Gastrocnemius medialis (tissue), 4 donors: ENCODE results near the gene NTSR2. TPM values are rescaled to one million over a fixed set of nuclear protein-coding genes. Genes with fewer than 3 reads are reported as not detected.

ENCODE experiments used
- ATAC-seq, 2 donors: fragments of 150-250 bp; one replicate each; pipeline ENCODE4 v1.9.1; 2016
- DNase-seq, 2 donors: peaks; one replicate each; pipeline ENCODE4 v3.0.0-alpha.2; 2019
- H3K27ac ChIP-seq, 4 donors: fragments of 200-600 bp; sonication (generic); 1 replicate in 1 of 4; 2 replicates in 3 of 4; pipeline ENCODE4 v1.5.1; 2016 to 2018; ENCODE audit warnings: mild to moderate bottlenecking in 2 of 4, moderate library complexity in 1 of 4
- H3K27me3 ChIP-seq, 3 donors: fragments of 200-600 bp; sonication (generic) in 2 of 3; 1 replicate in 1 of 3; 2 replicates in 2 of 3; pipeline versions ENCODE4 v1.5.1 to v1.6.0; 2016 to 2019; ENCODE audit warnings: mild to moderate bottlenecking in 1 of 3, moderate library complexity in 1 of 3
- H3K36me3 ChIP-seq, 2 donors: fragments of 200-600 bp; sonication (generic) in 1 of 2; one replicate each; pipeline ENCODE4 v1.5.1; 2017 to 2018
- H3K4me1 ChIP-seq, 2 donors: fragments of 200-600 bp; sonication (generic) in 1 of 2; one replicate each; pipeline ENCODE4 v1.5.1; 2016 to 2017; ENCODE audit warnings: mild to moderate bottlenecking in 2 of 2
- H3K4me3 ChIP-seq, 4 donors: fragments of 200-600 bp; sonication (generic) in 3 of 4; 1 replicate in 1 of 4; 2 replicates in 3 of 4; pipeline ENCODE4 v1.5.1; 2016 to 2019; ENCODE audit warnings: mild to moderate bottlenecking in 2 of 4
- H3K9me3 ChIP-seq, 3 donors: fragments of 200-600 bp; sonication (generic) in 2 of 3; 1 replicate in 1 of 3; 2 replicates in 2 of 3; pipeline ENCODE4 v1.5.1; 2016 to 2019
- CTCF ChIP-seq, 5 experiments: fragments of 450-650 bp in 3 of 5; fragments of 200-600 bp in 2 of 5; sonication (generic) in 2 of 5; IDR thresholded peaks in 4 of 5; conservative IDR thresholded peaks in 1 of 5; 1 replicate in 4 of 5; 2 replicates in 1 of 5; pipeline ENCODE4 v1.5.1; 2016 to 2019; ENCODE audit warnings: antibody characterized with exemption in 5 of 5, mild to moderate bottlenecking in 3 of 5, moderate library complexity in 3 of 5
- POLR2A ChIP-seq, 2 donors: fragments of 450-650 bp; IDR thresholded peaks; one replicate each; pipeline ENCODE4 v1.6.1; 2017; ENCODE audit warnings: antibody characterized with exemption in 2 of 2, mild to moderate bottlenecking in 2 of 2, moderate library complexity in 2 of 2
- in situ Hi-C, 4 donors: fragments of 200-750 bp; cut with MboI; loops; one replicate each; pipeline versions ENCODE4 v1.15.0 to v1.8.0; 2017; ENCODE audit warnings: low sequenced_read_pairs in 4 of 4
- intact Hi-C: fragments of 100-400 bp; cut with DNase I; formaldehyde crosslinking; loops from one replicate; pipeline ENCODE4 v1.15.1; 2023; ENCODE audit warnings: low total_unique reads
- total RNA-seq, 4 donors: library from RNA; depleted of rRNA; stranded (reverse); fragments of >200 nt; gene quantifications; one replicate each; pipeline versions ENCODE4 v1.1.0 to v1.2.3, GENCODE V29; 2016

NTSR2 gene
- total RNA-seq, 4 donors from 2014 or later = 0.62 to 0.85 TPM; not detected in 2

GRCh38 chr2:11711751-11712150 lies 41.8 kb upstream of the NTSR2 start:
- DNase-seq = no peak
- TF ChIP-seq CTCF (IDR thresholded peaks at IDR 0.05 in 4 of 5, conservative IDR thresholded peaks at IDR 0.05 in 1 of 5) (no peak), POLR2A (IDR thresholded peaks at IDR 0.05) (no peak)
- in situ Hi-C loops = no loop called here
- H3K27me3 ChIP-seq = no peaks in the 10 kb centered on the region
- no peak for ATAC-seq
- no peaks in the 10 kb centered on the region for H3K9me3 ChIP-seq
- H3K36me3 ChIP-seq = no peaks in the 10 kb centered on the region
- no peak overlapping the region for H3K27ac ChIP-seq
- no peak overlapping the region for H3K4me3 ChIP-seq
- intact Hi-C loops = no loop called here
- H3K4me1 ChIP-seq = peaks cover 4 to 9% of the 10 kb centered on the region in 2 donors

GRCh38 chr2:11711354-11711716 lies 41.3 kb upstream of the NTSR2 start:
- Histone ChIP-seq H3K9me3 (no peaks in the 10 kb centered on the region), H3K36me3 (no peaks in the 10 kb centered on the region), H3K27me3 (no peaks in the 10 kb centered on the region), H3K27ac (no peak overlapping the region), H3K4me3 (no peak overlapping the region), H3K4me1 (peaks cover 2 to 9% of the 10 kb centered on the region in 2 donors)
- intact Hi-C loops = no loop called here
- no peak for TF ChIP-seq POLR2A (IDR thresholded peaks at IDR 0.05)
- no peak for TF ChIP-seq CTCF (IDR thresholded peaks at IDR 0.05 in 4 of 5, conservative IDR thresholded peaks at IDR 0.05 in 1 of 5)
- in situ Hi-C loops = no loop called here
- ATAC-seq (no peak), DNase-seq (no peak)

- Histone ChIP-seq H3K27me3 (no peaks in the 10 kb centered on the region), H3K36me3 (no peaks in the 10 kb centered on the region), H3K4me3 (no peak overlapping the region), H3K4me1 (peaks cover 2 to 9% of the 10 kb centered on the region in 2 donors), H3K9me3 (no peaks in the 10 kb centered on the region), H3K27ac (peak overlapping the region in 3 of 4 donors; percentile 6 to 38 (median 11))
- DNase-seq (no peak), ATAC-seq (no peak)
- TF ChIP-seq CTCF (IDR thresholded peaks at IDR 0.05 in 4 of 5, conservative IDR thresholded peaks at IDR 0.05 in 1 of 5) (no peak), POLR2A (IDR thresholded peaks at IDR 0.05) (no peak)
- in situ Hi-C loops (no loop called here), intact Hi-C loops (no loop called here)
These were observed 40.8 kb upstream of the NTSR2 start for GRCh38 chr2:11710632-11711353.

DNA sequence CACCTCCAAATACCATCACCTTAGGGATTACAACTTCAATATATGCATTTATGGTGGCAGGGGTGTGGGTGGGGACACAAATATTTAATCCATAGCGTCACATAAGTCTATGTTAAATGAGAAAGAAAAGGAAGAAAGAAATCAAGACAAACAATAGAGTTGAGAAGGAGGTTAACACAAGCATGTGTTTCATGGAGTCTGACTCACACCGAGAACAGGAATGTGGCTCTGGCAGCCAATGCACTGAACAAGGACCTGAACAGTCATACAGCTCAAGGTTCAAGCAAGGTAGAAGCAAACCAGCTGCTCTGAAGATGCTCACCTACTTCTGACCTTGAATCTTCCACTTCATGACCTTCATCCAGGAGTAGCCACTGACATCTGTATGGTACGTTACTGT lies 40.2 kb upstream of the NTSR2 start:
- peak overlapping the region; percentile 6 to 38 (median 18) for H3K27ac ChIP-seq
- intact Hi-C loops = no loop called here

More for the DNA sequence above, 40.2 kb upstream of the NTSR2 start:
- in situ Hi-C loops = no loop called here
- Histone ChIP-seq H3K4me3 (no peak overlapping the region), H3K36me3 (no peaks in the 10 kb centered on the region), H3K9me3 (no peaks in the 10 kb centered on the region), H3K4me1 (peaks cover 2 to 9% of the 10 kb centered on the region in 2 donors), H3K27me3 (no peaks in the 10 kb centered on the region)
- TF ChIP-seq CTCF (IDR thresholded peaks at IDR 0.05 in 4 of 5, conservative IDR thresholded peaks at IDR 0.05 in 1 of 5) = no peak
- no peak for TF ChIP-seq POLR2A (IDR thresholded peaks at IDR 0.05)
- ATAC-seq (peak; percentile 81 to 84), DNase-seq (peak in 1 of 2 donors; percentile 50)
